BJ (cell line): ENCODE results near the gene C19orf73. TPM values are rescaled to one million over a fixed set of nuclear protein-coding genes. Genes with fewer than 3 reads are reported as not detected.

Experiments
- CTCF ChIA-PET: fragments of 350-600 bp; formaldehyde crosslinking; extraction: SDS; loops from one replicate; lab custom pipeline; 2021; ENCODE audit warnings: antibody characterized with exemption, inconsistent platforms; lab: Yijun Ruan, JAX
- POLR2A ChIA-PET: fragments of 300-600 bp; sonication (Branson Sonifier 250); formaldehyde crosslinking; extraction: SDS; loops from one replicate; lab custom pipeline; 2021; ENCODE audit warnings: antibody characterized with exemption; lab: Charles Lee
- DNase-seq: peaks from one replicate; pipeline ENCODE4 v3.0.0-alpha.2; 2011; ENCODE audit warnings: low read depth
- H3K27me3 ChIP-seq: 2 replicates; pipeline ENCODE4 v1.6.0; 2011; ENCODE audit warnings: low read length; ENCODE audit not compliant: control insufficient read depth, insufficient read depth
- H3K36me3 ChIP-seq: 2 replicates; pipeline ENCODE4 v1.5.1; 2011; ENCODE audit warnings: low read length; ENCODE audit not compliant: control insufficient read depth, insufficient read depth
- H3K4me3 ChIP-seq: 2 replicates; pipeline ENCODE4 v1.5.1; 2011; ENCODE audit warnings: low read depth, mild to moderate bottlenecking, control low read depth, low read length
- CTCF ChIP-seq: IDR thresholded peaks from 2 replicates; pipeline ENCODE4 v1.5.1; 2011; ENCODE audit warnings: low read depth, mild to moderate bottlenecking, control low read depth, inconsistent platforms, low read length, moderate library complexity; ENCODE audit not compliant: insufficient read depth
- polyA plus RNA-seq: library from polyadenylated mRNA; depleted of rRNA; stranded (reverse); fragments of >200 nt; gene quantifications from 2 replicates; pipeline ENCODE4 v1.2.3, GENCODE V29; 2011

Gene C19orf73
- polyA plus RNA-seq, 1 experiment: 0.94 TPM

DNA sequence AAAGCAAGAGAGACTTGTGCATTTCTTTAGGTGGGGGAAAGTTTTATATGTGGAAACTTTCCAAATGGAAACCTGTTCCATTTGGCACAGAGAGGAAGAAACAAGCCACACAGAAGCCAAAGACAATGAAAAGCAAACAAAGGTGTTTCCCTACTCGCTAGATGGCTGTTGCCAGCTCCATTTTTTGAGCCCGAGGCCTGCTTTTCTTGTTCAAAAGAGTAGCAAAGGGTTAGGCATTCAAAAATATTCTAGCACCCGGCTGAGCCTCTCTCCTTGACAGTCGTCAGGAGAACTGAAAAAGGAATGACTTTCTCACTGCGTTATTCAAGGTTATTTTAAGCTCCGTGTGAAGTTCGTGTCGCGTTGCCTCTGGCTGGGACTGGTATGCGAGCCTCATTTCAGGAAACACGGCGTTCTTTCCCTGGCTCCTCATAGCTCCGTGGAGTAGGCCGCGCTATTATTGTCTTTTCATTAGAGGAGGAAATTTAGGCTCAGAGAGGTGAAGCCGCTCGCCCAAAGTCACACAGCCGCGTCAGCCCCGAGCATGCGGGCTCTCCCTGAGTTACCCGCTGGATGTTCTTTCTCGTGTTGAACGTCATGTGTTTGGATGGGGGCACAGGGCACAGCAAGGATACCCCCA lies 46.3 kb upstream of the C19orf73 start:
- no peak for TF ChIP-seq CTCF
- no peaks in the 10 kb centered on the region for H3K27me3 ChIP-seq
- no peak overlapping the region for H3K4me3 ChIP-seq
- POLR2A ChIA-PET: no interaction called here
- no peak for DNase-seq
- peaks cover 5% of the 10 kb centered on the region; the same call in 1 of the 2 replicates for H3K36me3 ChIP-seq
- CTCF ChIA-PET: interaction anchor here (0.6 to 1.2 kb wide), 3 partner anchors 33 to 548 kb away, joined by 4 to 6 read pairs (median 4); no protein-coding TSS in a partner anchor

DNA sequence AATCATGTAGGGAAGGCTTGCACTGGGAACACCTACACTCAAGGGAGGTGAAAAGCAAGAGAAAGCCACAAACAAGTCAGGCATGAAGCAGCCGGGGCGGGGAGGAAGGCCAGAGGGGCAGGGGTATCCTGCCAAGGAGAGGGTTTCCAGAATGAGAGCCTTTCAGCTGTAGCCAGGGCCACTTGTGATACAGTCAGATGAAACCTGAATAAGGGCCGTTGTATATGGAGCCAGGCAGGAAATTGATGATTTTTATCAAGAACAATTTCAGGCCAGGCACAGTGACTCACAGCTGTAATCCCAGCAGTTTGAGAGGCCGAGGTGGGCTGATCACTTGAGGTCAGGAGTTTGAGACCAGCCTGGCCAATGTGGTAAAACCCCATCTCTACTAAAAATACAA lies 43.0 kb upstream of the C19orf73 start:
- ChIA-PET POLR2A (interaction anchor here (0.6 kb wide), 1 partner anchor 332 kb away, joined by 6 read pairs; no protein-coding TSS in a partner anchor), CTCF (interaction anchor here (1.2 kb wide), 1 partner anchor 37 kb away, joined by 3 read pairs; no protein-coding TSS in a partner anchor)
- Histone ChIP-seq H3K27me3 (no peaks in the 10 kb centered on the region), H3K36me3 (peaks cover 2% of the 10 kb centered on the region; the same call in 1 of the 2 replicates), H3K4me3 (no peak overlapping the region)
- TF ChIP-seq CTCF: no peak
- no peak for DNase-seq

DNA sequence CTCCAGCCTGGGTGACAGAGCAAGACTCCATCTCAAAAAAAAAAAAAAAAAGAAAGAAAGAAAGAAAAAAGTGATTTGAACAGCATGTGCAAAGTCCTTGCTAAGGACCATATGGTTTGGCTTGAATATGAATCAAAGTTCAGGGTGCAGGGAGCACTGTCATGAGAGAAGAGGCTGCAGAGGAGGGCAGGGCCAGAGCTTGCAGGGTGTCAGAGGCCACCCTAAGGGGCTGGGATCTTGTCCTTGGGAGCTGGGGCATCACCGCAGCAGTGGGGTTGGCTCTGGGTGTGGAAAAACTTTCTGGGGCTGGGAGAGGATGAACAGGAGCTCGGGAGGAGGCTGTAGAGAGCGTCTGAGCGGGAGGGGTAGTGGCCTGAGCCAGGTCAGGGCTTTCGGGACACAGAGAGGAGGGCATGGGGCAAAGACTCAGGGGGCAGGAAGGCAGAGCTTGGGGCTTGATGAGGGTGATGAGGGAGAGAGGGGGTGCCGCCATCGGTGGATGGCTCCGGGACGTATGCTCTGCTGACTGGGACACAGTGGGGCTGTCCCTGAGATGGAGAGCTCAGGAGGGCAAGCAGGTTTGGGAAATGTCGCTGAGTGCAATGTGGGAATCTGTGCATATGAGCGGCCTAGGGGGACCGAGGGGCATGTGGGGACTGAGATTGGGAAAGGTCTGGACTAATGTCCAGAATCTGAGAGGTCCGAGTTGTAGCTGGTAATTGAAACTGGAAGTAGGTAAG lies 41.7 kb upstream of the C19orf73 start:
- POLR2A ChIA-PET: interaction anchor here (0.6 to 0.7 kb wide), 2 partner anchors 10 to 33 kb away, joined by 3 read pairs; no protein-coding TSS in a partner anchor
- DNase-seq: no peak
- CTCF ChIA-PET: interaction anchor here (1.5 to 2.5 kb wide), 2 partner anchors 38 to 63 kb away, joined by 4 to 7 read pairs; no protein-coding TSS in a partner anchor

GRCh38 chr19:49157445-49158224 lies 38.7 kb upstream of the C19orf73 start, which contains the start of gene TRPM4:
TSS of gene TRPM4 (plus strand) at chr19:49157792. CDS start at chr19:49157867, 75 bp downstream.
- ChIA-PET POLR2A (no interaction called here), CTCF (no interaction called here)
- DNase-seq: peak; percentile 13
- peaks cover 2% of the 10 kb centered on the region; the same call in 1 of the 2 replicates for H3K27me3 ChIP-seq
- no peaks in the 10 kb centered on the region for H3K36me3 ChIP-seq
- TF ChIP-seq CTCF: no peak
- peak within 1 kb of the TSS; percentile 99 for H3K4me3 ChIP-seq

More for the DNA sequence above, 41.7 kb upstream of the C19orf73 start:
- Histone ChIP-seq H3K27me3 (no peaks in the 10 kb centered on the region), H3K36me3 (no peaks in the 10 kb centered on the region), H3K4me3 (no peak overlapping the region)
- TF ChIP-seq CTCF: no peak
